SK-N-SH (cell line): ENCODE measurements around the gene ITGA5. TPM values are rescaled to one million over a fixed set of nuclear protein-coding genes. Genes with fewer than 3 reads are reported as not detected.

Experiments
- CTCF ChIA-PET: fragments of 300-600, 350-600 bp; formaldehyde crosslinking; extraction: SDS; loops from one replicate; lab custom pipeline; 2021; lab: Yijun Ruan, JAX
- POLR2A ChIA-PET: fragments of 350-600 bp; sonication (Branson Sonifier 250); formaldehyde crosslinking; extraction: SDS; loops from one replicate; lab custom pipeline; 2020; ENCODE audit warnings: antibody characterized with exemption, inconsistent platforms; lab: Yijun Ruan, JAX
- DNase-seq: peaks from one replicate; pipeline ENCODE4 v3.0.0; 2012
- H2AFZ ChIP-seq: fragments of 200-600 bp; sonication (generic); 2 replicates; pipeline ENCODE4 v1.8.1; 2016; ENCODE audit warnings: antibody characterized with exemption, mild to moderate bottlenecking, low read depth
- H3F3A ChIP-seq: fragments of 200-600 bp; sonication (generic); replicated peaks from 2 replicates; pipeline ENCODE3; 2016; ENCODE audit warnings: antibody characterized with exemption, mild to moderate bottlenecking; ENCODE audit not compliant: insufficient read depth
- H3K27ac ChIP-seq, 2 experiments: fragments of 200-500 bp in 1 of 2; fragments of 200-600 bp in 1 of 2; sonication (Bioruptor generic) in 1 of 2; sonication (generic), shearing (Covaris generic) in 1 of 2; 2 replicates each; pipeline versions ENCODE4 v1.5.1 to v1.6.1; 2014 to 2016; ENCODE audit warnings: low read depth in 2 of 2, inconsistent platforms in 1 of 2, low read length in 1 of 2, mild to moderate bottlenecking in 1 of 2, mixed read lengths in 1 of 2
- H3K27me3 ChIP-seq: fragments of 200-600 bp; sonication (generic), shearing (Covaris generic); 2 replicates; pipeline ENCODE4 v1.6.1; 2016; ENCODE audit warnings: mixed run types; ENCODE audit not compliant: insufficient read depth
- H3K36me3 ChIP-seq, 2 experiments: fragments of 200-500 bp in 1 of 2; fragments of 200-600 bp in 1 of 2; sonication (Bioruptor generic) in 1 of 2; sonication (generic) in 1 of 2; replicated peaks in 1 of 2; 2 replicates each; pipeline versions ENCODE3 to v1.5.1; 2014 to 2016; ENCODE audit warnings: low read length in 1 of 2, mild to moderate bottlenecking in 1 of 2; ENCODE audit not compliant: insufficient read depth in 2 of 2, control insufficient read depth in 1 of 2
- H3K4me1 ChIP-seq, 2 experiments: fragments of 200-500 bp in 1 of 2; fragments of 200-600 bp in 1 of 2; sonication (Bioruptor generic) in 1 of 2; sonication (generic), shearing (Covaris generic) in 1 of 2; 2 replicates each; pipeline versions ENCODE4 v1.5.1 to v1.6.1; 2014 to 2016; ENCODE audit warnings: low read depth in 1 of 2, low read length in 1 of 2, mixed run types in 1 of 2; ENCODE audit not compliant: insufficient read depth in 2 of 2, control insufficient read depth in 1 of 2
- H3K4me2 ChIP-seq: fragments of 200-600 bp; sonication (generic), shearing (Covaris generic); 2 replicates; pipeline ENCODE4 v1.6.1; 2017; ENCODE audit warnings: mixed run types
- H3K4me3 ChIP-seq, 2 experiments: fragments of 200-500 bp in 1 of 2; fragments of 200-600 bp in 1 of 2; sonication (Bioruptor generic) in 1 of 2; sonication (generic), shearing (Covaris generic) in 1 of 2; 2 replicates each; pipeline versions ENCODE4 v1.5.1 to v1.8.1; 2014 to 2016; ENCODE audit warnings: low read depth in 2 of 2, inconsistent platforms in 1 of 2, low read length in 1 of 2, mild to moderate bottlenecking in 1 of 2, mixed read lengths in 1 of 2, moderate library complexity in 1 of 2
- H3K79me2 ChIP-seq: fragments of 200-600 bp; sonication (generic); 2 replicates; pipeline ENCODE4 v1.8.1; 2017; ENCODE audit warnings: mild to moderate bottlenecking; ENCODE audit not compliant: insufficient read depth
- H3K9ac ChIP-seq: fragments of 200-600 bp; sonication (generic); 2 replicates; pipeline ENCODE4 v1.6.1; 2017; ENCODE audit warnings: mixed run types
- H3K9me2 ChIP-seq: fragments of 200-600 bp; sonication (generic); 2 replicates; pipeline ENCODE4 v1.6.1; 2017; ENCODE audit warnings: mixed run types
- H3K9me3 ChIP-seq: fragments of 200-600 bp; sonication (generic); 2 replicates; pipeline ENCODE4 v1.6.1; 2017; ENCODE audit warnings: mixed run types, mild to moderate bottlenecking, moderate library complexity
- H4K20me1 ChIP-seq: fragments of 200-600 bp; sonication (generic); 2 replicates; pipeline ENCODE4 v1.6.1; 2017; ENCODE audit warnings: mild to moderate bottlenecking, mixed run types; ENCODE audit not compliant: insufficient read depth
- ELF1 ChIP-seq: IDR thresholded peaks from 2 replicates; pipeline ENCODE4 v1.4.0; 2012
- EP300 ChIP-seq, 2 experiments: IDR thresholded peaks; 2 replicates each; pipeline versions ENCODE4 v1.4.0 to v1.6.1; 2012; ENCODE audit warnings: borderline replicate concordance in 1 of 2, low read depth in 1 of 2, low read length in 1 of 2
- FOXM1 ChIP-seq: IDR thresholded peaks from 2 replicates; pipeline ENCODE4 v1.4.0; 2012; ENCODE audit warnings: low read depth, mild to moderate bottlenecking
- GABPA ChIP-seq: IDR thresholded peaks from 2 replicates; pipeline ENCODE4 v1.4.0; 2012; ENCODE audit warnings: low read depth, mild to moderate bottlenecking
- IRF3 ChIP-seq: fragments of 150-350 bp; IDR thresholded peaks from 2 replicates; pipeline ENCODE4 v1.6.1; 2016; ENCODE audit warnings: mild to moderate bottlenecking, low read depth, low read length
- MAX ChIP-seq: IDR thresholded peaks from 2 replicates; pipeline ENCODE4 v1.4.0; 2012; ENCODE audit warnings: low read depth
- MEF2A ChIP-seq: IDR thresholded peaks from 2 replicates; pipeline ENCODE4 v1.4.0; 2012; ENCODE audit warnings: low read depth, borderline replicate concordance
- NFIC ChIP-seq: IDR thresholded peaks from 2 replicates; pipeline ENCODE4 v1.4.0; 2012; ENCODE audit warnings: borderline replicate concordance
- NRF1 ChIP-seq: IDR thresholded peaks from 2 replicates; pipeline ENCODE4 v1.6.1; 2012; ENCODE audit warnings: low read depth, mild to moderate bottlenecking, low read length
- PBX3 ChIP-seq: IDR thresholded peaks from 2 replicates; pipeline ENCODE4; 2012
- RCOR1 ChIP-seq: fragments of 150-350 bp; IDR thresholded peaks from 2 replicates; pipeline ENCODE4 v1.6.1; 2017; ENCODE audit warnings: antibody characterized with exemption, low read length
- SIN3A ChIP-seq: IDR thresholded peaks from 2 replicates; pipeline ENCODE4 v1.6.1; 2012; ENCODE audit warnings: low read depth, mild to moderate bottlenecking, low read length, moderate library complexity, borderline replicate concordance
- TCF12 ChIP-seq: IDR thresholded peaks from 2 replicates; pipeline ENCODE4 v1.4.0; 2012
- YY1 ChIP-seq: IDR thresholded peaks from 2 replicates; pipeline ENCODE4 v1.4.0; 2012; ENCODE audit warnings: low read depth, mild to moderate bottlenecking
- WGBS: methylation state at CpG from one replicate; pipeline ENCODE4 v1.1.6; 2017; ENCODE audit warnings: low lambda C conversion rate; 5-methylcytosine and 5-hydroxymethylcytosine counted together
- polyA plus RNA-seq, 3 experiments: library from polyadenylated mRNA; depleted of rRNA; stranded (reverse); fragments of >200 nt; gene quantifications; 2 replicates each; pipeline ENCODE4 v1.2.3, GENCODE V29; 2012

Gene ITGA5
- polyA plus RNA-seq, 1 of the 3 experiments (the other 2 are of a cell fraction): 52.5 TPM

DNA sequence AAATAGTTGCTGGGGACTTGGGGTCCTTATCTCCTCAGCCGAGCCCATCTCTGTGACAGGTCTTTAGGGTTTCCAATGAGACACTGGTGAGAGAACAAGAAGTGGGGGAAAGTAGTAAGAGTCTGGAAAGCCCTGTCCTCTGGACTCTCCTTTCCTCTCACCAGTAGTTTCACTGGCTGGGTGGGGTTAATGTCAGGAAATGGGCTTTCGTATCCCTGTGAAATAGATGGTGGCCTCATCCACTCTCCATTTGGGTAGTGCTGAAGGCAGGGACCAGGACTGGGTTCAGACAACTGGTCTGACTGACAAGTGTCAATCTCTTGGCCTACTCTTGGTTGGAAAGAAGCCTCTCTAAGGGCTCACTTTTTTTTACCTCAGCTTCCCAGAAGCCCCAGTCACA lies 42.1 kb downstream of the ITGA5 start:
- Histone ChIP-seq H3K4me1 (peaks cover 4 to 39% of the 10 kb centered on the region in 2 experiments; a peak in 2 of 4 replicates), H3K9me3 (no peaks in the 10 kb centered on the region), H2AFZ (no peak overlapping the region), H3K4me2 (no peak overlapping the region), H3F3A (peaks cover 11% of the 10 kb centered on the region), H3K9ac (no peak overlapping the region), H3K9me2 (no peaks in the 10 kb centered on the region), H4K20me1 (no peaks in the 10 kb centered on the region), H3K79me2 (no peaks in the 10 kb centered on the region), H3K27ac (no peak overlapping the region), H3K36me3 (no peaks in the 10 kb centered on the region), H3K4me3 (no peak overlapping the region), H3K27me3 (no peaks in the 10 kb centered on the region)
- no peak for TF ChIP-seq NRF1
- no peak for TF ChIP-seq SIN3A
- no peak for TF ChIP-seq IRF3
- TF ChIP-seq EP300 (IDR thresholded peaks at IDR 0.05; ENCODE audit: borderline replicate concordance in 1 of 2, low read depth in 1 of 2, low read length in 1 of 2): no peak
- no peak for TF ChIP-seq MEF2A
- no peak for TF ChIP-seq PBX3
- no peak for DNase-seq
- ChIA-PET POLR2A (no interaction called here), CTCF (interaction anchor here (1.0 to 7.1 kb wide), 3 partner anchors 9 to 22 kb away, joined by 3 to 81 read pairs (median 3); no protein-coding TSS in a partner anchor)
- 87% methylated on average over 2 of the region's 2 CpGs for WGBS

DNA sequence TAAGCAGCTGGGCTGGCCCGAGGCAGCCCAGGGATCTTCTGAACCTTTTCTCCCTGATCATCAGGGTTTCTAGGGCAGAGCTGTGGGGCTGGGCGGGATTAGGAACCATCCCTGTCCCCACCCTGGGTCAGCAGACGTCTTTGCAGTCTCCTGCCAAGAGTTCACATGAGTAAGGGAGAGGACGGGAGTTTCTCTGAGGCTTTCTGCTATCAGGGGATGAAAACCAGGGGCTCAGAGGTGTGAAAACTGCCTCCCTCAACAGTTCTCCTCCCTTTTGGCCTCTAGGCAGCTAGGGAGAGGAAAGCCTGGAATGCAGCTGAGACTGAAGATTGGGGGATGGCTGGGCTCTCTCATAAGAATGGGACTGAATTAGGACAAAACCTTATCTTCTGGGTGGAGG lies 42.5 kb downstream of the ITGA5 start:
- no peak overlapping the region for H2AFZ ChIP-seq
- H3K79me2 ChIP-seq: no peaks in the 10 kb centered on the region
- POLR2A ChIA-PET: no interaction called here

More for the DNA sequence above, 42.5 kb downstream of the ITGA5 start:
- no peak overlapping the region for H3K27ac ChIP-seq
- peaks cover 8 to 43% of the 10 kb centered on the region in 2 experiments; a peak in 2 of 4 replicates for H3K4me1 ChIP-seq
- no peaks in the 10 kb centered on the region for H3K27me3 ChIP-seq
- H4K20me1 ChIP-seq: no peaks in the 10 kb centered on the region
- 84% methylated on average over 4 of the region's 4 CpGs for WGBS
- H3K9me2 ChIP-seq: no peaks in the 10 kb centered on the region
- TF ChIP-seq SIN3A (no peak), FOXM1 (no peak), PBX3 (no peak), MAX (no peak), RCOR1 (no peak), NFIC (no peak), YY1 (no peak), GABPA (no peak), ELF1 (no peak), TCF12 (no peak)
- no peak for DNase-seq
- no peak overlapping the region for H3K9ac ChIP-seq
- no peaks in the 10 kb centered on the region for H3K9me3 ChIP-seq
- peaks cover 11% of the 10 kb centered on the region for H3F3A ChIP-seq
- CTCF ChIA-PET: interaction anchor here (1.0 to 7.1 kb wide), 4 partner anchors 9 to 162 kb away, joined by 3 to 81 read pairs (median 4); no protein-coding TSS in a partner anchor
- H3K4me3 ChIP-seq: no peak overlapping the region
- H3K36me3 ChIP-seq: no peaks in the 10 kb centered on the region
- no peak overlapping the region for H3K4me2 ChIP-seq
